HEK293T (cell line): ENCODE results near the gene RNF224.
A peak's percentile ranks its signal among the peaks of the same experiment; 100 is the strongest.

ENCODE experiments used
- CTCF ChIA-PET: fragments of 350-600 bp; formaldehyde crosslinking; extraction: SDS; loops from one replicate; lab custom pipeline; 2021; ENCODE audit warnings: antibody characterized with exemption, inconsistent platforms; lab: Yijun Ruan, JAX
- POLR2A ChIA-PET: fragments of 350-600 bp; formaldehyde crosslinking; extraction: SDS; loops from one replicate; lab custom pipeline; 2020; ENCODE audit warnings: antibody characterized with exemption, inconsistent platforms; lab: Yijun Ruan, JAX
- DNase-seq: peaks from one replicate; pipeline ENCODE4 v3.0.0; 2012; ENCODE audit warnings: mixed read lengths; ENCODE audit errors: extremely low spot score
- ARNT ChIP-seq: fragments of 450-650 bp; IDR thresholded peaks from 2 replicates; pipeline ENCODE4 v1.6.1; 2017; ENCODE audit warnings: mild to moderate bottlenecking
- BHLHE40 ChIP-seq: fragments of 450-650 bp; IDR thresholded peaks from 2 replicates; pipeline ENCODE4 v1.6.1; 2016; ENCODE audit warnings: mild to moderate bottlenecking, moderate library complexity, borderline replicate concordance
- CTBP1 ChIP-seq: fragments of 450-650 bp; IDR thresholded peaks from 2 replicates; pipeline ENCODE4 v1.6.1; 2016; ENCODE audit warnings: borderline replicate concordance
- ELF4 ChIP-seq: fragments of 450-650 bp; IDR thresholded peaks from 2 replicates; pipeline ENCODE4 v1.6.1; 2017; ENCODE audit warnings: antibody characterized with exemption
- FOXA1 ChIP-seq: fragments of 450-650 bp; IDR thresholded peaks from 2 replicates; pipeline ENCODE4 v1.6.1; 2016; ENCODE audit warnings: mild to moderate bottlenecking
- FOXK2 ChIP-seq: fragments of 450-650 bp; IDR thresholded peaks from 2 replicates; pipeline ENCODE4 v1.6.1; 2016; ENCODE audit warnings: mild to moderate bottlenecking
- FOXM1 ChIP-seq: fragments of 450-650 bp; IDR thresholded peaks from 2 replicates; pipeline ENCODE4 v1.6.1; 2017; ENCODE audit warnings: mild to moderate bottlenecking, borderline replicate concordance
- HDGF ChIP-seq: fragments of 450-650 bp; IDR thresholded peaks from 2 replicates; pipeline ENCODE4 v1.6.1; 2017; ENCODE audit warnings: antibody characterized with exemption, borderline replicate concordance
- L3MBTL2 ChIP-seq: fragments of 450-650 bp; conservative IDR thresholded peaks from 2 replicates; pipeline ENCODE4 v1.6.1; 2016; ENCODE audit warnings: mild to moderate bottlenecking
- LEF1 ChIP-seq: fragments of 450-650 bp; IDR thresholded peaks from 2 replicates; pipeline ENCODE4 v1.6.1; 2017; ENCODE audit warnings: mild to moderate bottlenecking, borderline replicate concordance
- NFRKB ChIP-seq: fragments of 450-650 bp; IDR thresholded peaks from 2 replicates; pipeline ENCODE4 v1.6.1; 2016; ENCODE audit warnings: mild to moderate bottlenecking, moderate library complexity
- PKNOX1 ChIP-seq: fragments of 450-650 bp; IDR thresholded peaks from 2 replicates; pipeline ENCODE4 v1.6.1; 2016
- SP1 ChIP-seq: fragments of 450-650 bp; IDR thresholded peaks from 2 replicates; pipeline ENCODE4 v1.6.1; 2017
- SUZ12 ChIP-seq: fragments of 450-650 bp; IDR thresholded peaks from 2 replicates; pipeline ENCODE4 v1.6.1; 2016; ENCODE audit warnings: mild to moderate bottlenecking
- ZNF384 ChIP-seq: fragments of 450-650 bp; IDR thresholded peaks from 2 replicates; pipeline ENCODE4 v1.6.1; 2016

RNF224 gene

GRCh38 chr9:137198051-137198901 lies 29.0 kb upstream of the RNF224 start:
- ChIA-PET POLR2A (interaction anchor here (0.9 to 3.4 kb wide), 5 partner anchors 9 to 60 kb away, joined by 3 to 19 read pairs (median 4); partner anchors contain the start of genes ANAPC2 and SSNA1), CTCF (interaction anchor here (0.8 to 1.1 kb wide), 2 partner anchors 21 to 69 kb away, joined by 3 read pairs; no protein-coding TSS in a partner anchor)
- TF ChIP-seq FOXK2 (no peak), FOXA1 (no peak), ZNF384 (no peak), CTBP1 (no peak), ARNT (no peak), LEF1 (no peak)
- DNase-seq: no peak

GRCh38 chr9:137198902-137199283 lies 28.4 kb upstream of the RNF224 start:
- TF ChIP-seq SUZ12 (no peak), NFRKB (no peak), BHLHE40 (no peak)
- CTCF ChIA-PET: interaction anchor here (0.6 to 0.8 kb wide), 2 partner anchors 10 to 22 kb away, joined by 3 read pairs; no protein-coding TSS in a partner anchor
- POLR2A ChIA-PET: interaction anchor here (0.9 to 3.4 kb wide), 6 partner anchors 10 to 69 kb away, joined by 3 to 19 read pairs (median 4); partner anchors contain the start of genes ANAPC2 and SSNA1
- DNase-seq: no peak

GRCh38 chr9:137199411-137200121 lies 27.7 kb upstream of the RNF224 start:
- no peak for TF ChIP-seq SUZ12
- DNase-seq: no peak
- CTCF ChIA-PET: interaction anchor here (0.6 kb wide), 1 partner anchor 10 kb away, joined by 3 read pairs; no protein-coding TSS in a partner anchor
- POLR2A ChIA-PET: interaction anchor here (1.1 to 3.4 kb wide), 5 partner anchors 11 to 70 kb away, joined by 3 to 19 read pairs (median 4); partner anchors contain the start of genes ANAPC2 and SSNA1

GRCh38 chr9:137200311-137201204 lies 26.7 kb upstream of the RNF224 start, which contains the start of gene TPRN:
TSS of gene TPRN (minus strand) at chr9:137200741. CDS start at chr9:137200711, 30 bp downstream.
- peak; percentile 99 for DNase-seq
- ChIA-PET POLR2A (interaction anchor here (0.9 to 2.0 kb wide), 12 partner anchors 10 to 71 kb away, joined by 3 to 16 read pairs (median 4); partner anchors contain the start of genes ANAPC2, RNF224, SSNA1 and TUBB4B), CTCF (interaction anchor here (0.7 kb wide), 1 partner anchor 36 kb away, joined by 3 read pairs; no protein-coding TSS in a partner anchor)
- TF ChIP-seq FOXA1: no peak
- TF ChIP-seq SUZ12: no peak
- no peak for TF ChIP-seq BHLHE40
- 0 out of 2 replicates have a peak, but pooled peaks have one; percentile 57 for TF ChIP-seq HDGF
- 0 out of 2 replicates have a peak, but pooled peaks have one; percentile 48 for TF ChIP-seq FOXM1
- peak; percentile 87 for TF ChIP-seq ELF4
- 0 out of 2 replicates have a peak, but pooled peaks have one; percentile 33 for TF ChIP-seq SP1
- TF ChIP-seq ARNT: no peak
- peak; percentile 50; the same call in 1 of the 2 replicates for TF ChIP-seq LEF1
- peak; percentile 68 for TF ChIP-seq PKNOX1

GRCh38 chr9:137201205-137201868 lies 26.0 kb upstream of the RNF224 start:
- DNase-seq: no peak
- TF ChIP-seq FOXM1 (no peak), ELF4 (no peak), NFRKB (no peak), LEF1 (no peak), FOXK2 (no peak), ZNF384 (no peak), CTBP1 (no peak), L3MBTL2 (no peak), SP1 (no peak), PKNOX1 (no peak), SUZ12 (no peak), BHLHE40 (no peak), FOXA1 (no peak), ARNT (no peak), HDGF (no peak)
- CTCF ChIA-PET: interaction anchor here (0.7 kb wide), 1 partner anchor 35 kb away, joined by 3 read pairs; no protein-coding TSS in a partner anchor
- POLR2A ChIA-PET: interaction anchor here (0.9 to 2.0 kb wide), 13 partner anchors 11 to 72 kb away, joined by 3 to 16 read pairs (median 5); partner anchors contain the start of genes ANAPC2, RNF224, SSNA1 and TUBB4B
